GM12878 (cell line): ENCODE results near the gene MYPN.

Experiments
- KLF5 ChIP-seq: fragments of 450-650 bp; IDR thresholded peaks from 2 replicates; pipeline ENCODE4 v1.6.1; 2014; ENCODE audit warnings: mild to moderate bottlenecking; ENCODE audit not compliant: partially characterized antibody
- MAX ChIP-seq: IDR thresholded peaks from 2 replicates; pipeline ENCODE4 v1.6.1; 2012; ENCODE audit warnings: low read depth, low read length, improper control_type of control experiment
- NFYB ChIP-seq: IDR thresholded peaks from 2 replicates; pipeline ENCODE4 v1.6.1; 2011; ENCODE audit warnings: low read depth, mild to moderate bottlenecking, low read length, improper control_type of control experiment, moderate library complexity; ENCODE audit not compliant: insufficient read depth
- POLR2A ChIP-seq: IDR thresholded peaks from 2 replicates; pipeline ENCODE4 v1.6.1; 2011; ENCODE audit warnings: low read depth, mild to moderate bottlenecking, low read length
- POLR2AphosphoS5 ChIP-seq: IDR thresholded peaks from 2 replicates; pipeline ENCODE4 v1.6.1; 2011; ENCODE audit warnings: mild to moderate bottlenecking, low read length, inconsistent platforms
- RCOR1 ChIP-seq: conservative IDR thresholded peaks from 2 replicates; pipeline ENCODE4 v1.6.1; 2012; ENCODE audit warnings: low read depth, low read length, improper control_type of control experiment
- SIN3A ChIP-seq: IDR thresholded peaks from 2 replicates; pipeline ENCODE4 v1.6.1; 2012; ENCODE audit warnings: low read depth, low read length, improper control_type of control experiment
- SIX5 ChIP-seq: IDR thresholded peaks from 2 replicates; pipeline ENCODE4 v1.6.1; 2011; ENCODE audit warnings: mild to moderate bottlenecking, low read depth, low read length, moderate library complexity; ENCODE audit not compliant: severe bottlenecking
- TAF1 ChIP-seq: IDR thresholded peaks from 2 replicates; pipeline ENCODE4 v1.6.1; 2011; ENCODE audit warnings: mild to moderate bottlenecking, low read depth, low read length, borderline replicate concordance
- ZBTB11 ChIP-seq: fragments of 450-650 bp; formaldehyde crosslinking; IDR thresholded peaks from 2 replicates; pipeline ENCODE4 v1.5.0; 2022; ENCODE audit warnings: mild to moderate bottlenecking, missing genetic modification characterization
- ZNF217 ChIP-seq: fragments of 450-650 bp; IDR thresholded peaks from 2 replicates; pipeline ENCODE4 v1.6.1; 2017; ENCODE audit warnings: antibody characterized with exemption, mild to moderate bottlenecking
- TF ChIP-seq, protein P1 (sequence below), 3 experiments: IDR thresholded peaks in 2 of 3; conservative IDR thresholded peaks in 1 of 3; 2 replicates each; pipeline ENCODE4 v1.5.1; 2011; ENCODE audit warnings: low read depth in 3 of 3, low read length in 3 of 3, mild to moderate bottlenecking in 3 of 3, control low read depth in 2 of 3, moderate library complexity in 2 of 3, inconsistent platforms in 1 of 3, mixed read lengths in 1 of 3; ENCODE audit not compliant: control insufficient read depth in 2 of 3, insufficient read depth in 1 of 3; ENCODE audit errors: extremely low read depth in 1 of 3

DNA sequence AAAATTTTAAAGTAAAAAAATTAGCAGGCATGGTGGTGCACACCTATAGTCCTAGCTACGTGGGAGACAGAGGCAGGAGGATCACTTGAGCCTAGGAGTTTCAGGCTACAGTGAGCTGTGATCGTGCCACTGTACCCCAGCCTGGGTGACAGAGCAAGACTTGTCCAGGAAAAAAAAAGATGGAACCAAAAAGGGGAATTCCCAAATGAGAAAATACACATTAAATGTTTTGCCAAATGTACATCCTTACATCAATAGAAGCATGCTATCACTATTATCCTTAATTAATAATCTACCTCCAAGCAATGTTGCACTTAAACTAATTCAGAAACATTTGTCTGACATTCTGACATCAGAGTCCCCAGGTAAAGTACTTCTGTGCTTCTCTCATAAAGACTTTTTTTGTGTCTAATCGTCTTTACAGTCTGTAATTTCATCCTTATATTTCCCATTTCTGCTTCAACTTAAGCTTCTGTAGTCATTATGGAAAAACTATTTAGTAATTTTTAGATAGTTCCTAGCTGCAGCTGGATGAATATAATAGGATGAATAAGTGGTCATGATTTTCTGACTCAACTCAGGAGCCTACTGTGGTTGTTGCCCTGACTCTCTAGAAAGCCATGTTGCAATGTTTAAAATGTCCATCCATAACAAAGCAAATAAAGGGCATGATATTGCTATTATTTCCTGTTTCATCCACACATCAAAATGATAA lies 57.7 kb downstream of the MYPN start:
- TF ChIP-seq NFYB: no peak
- TF ChIP-seq, protein P1, sequence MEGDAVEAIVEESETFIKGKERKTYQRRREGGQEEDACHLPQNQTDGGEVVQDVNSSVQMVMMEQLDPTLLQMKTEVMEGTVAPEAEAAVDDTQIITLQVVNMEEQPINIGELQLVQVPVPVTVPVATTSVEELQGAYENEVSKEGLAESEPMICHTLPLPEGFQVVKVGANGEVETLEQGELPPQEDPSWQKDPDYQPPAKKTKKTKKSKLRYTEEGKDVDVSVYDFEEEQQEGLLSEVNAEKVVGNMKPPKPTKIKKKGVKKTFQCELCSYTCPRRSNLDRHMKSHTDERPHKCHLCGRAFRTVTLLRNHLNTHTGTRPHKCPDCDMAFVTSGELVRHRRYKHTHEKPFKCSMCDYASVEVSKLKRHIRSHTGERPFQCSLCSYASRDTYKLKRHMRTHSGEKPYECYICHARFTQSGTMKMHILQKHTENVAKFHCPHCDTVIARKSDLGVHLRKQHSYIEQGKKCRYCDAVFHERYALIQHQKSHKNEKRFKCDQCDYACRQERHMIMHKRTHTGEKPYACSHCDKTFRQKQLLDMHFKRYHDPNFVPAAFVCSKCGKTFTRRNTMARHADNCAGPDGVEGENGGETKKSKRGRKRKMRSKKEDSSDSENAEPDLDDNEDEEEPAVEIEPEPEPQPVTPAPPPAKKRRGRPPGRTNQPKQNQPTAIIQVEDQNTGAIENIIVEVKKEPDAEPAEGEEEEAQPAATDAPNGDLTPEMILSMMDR (IDR thresholded peaks at IDR 0.05 in 2 of 3, conservative IDR thresholded peaks at IDR 0.05 in 1 of 3; ENCODE audit: control insufficient read depth in 2 of 3, extremely low read depth in 1 of 3, insufficient read depth in 1 of 3, low read depth in 3 of 3, low read length in 3 of 3): no peak
- TF ChIP-seq SIN3A: no peak
- no peak for TF ChIP-seq SIX5
- TF ChIP-seq KLF5: no peak
- no peak for TF ChIP-seq MAX
- no peak for TF ChIP-seq POLR2A
- TF ChIP-seq ZBTB11 (CRISPR knock-in tag): no peak
- TF ChIP-seq ZNF217: no peak
- no peak for TF ChIP-seq RCOR1
- no peak for TF ChIP-seq POLR2AphosphoS5
- TF ChIP-seq TAF1: no peak
